ENCODE results near the gene LAMA3.

GRCh38 chr18:23969664-23970063, 280.4 kb downstream of the LAMA3 start:
- TF ChIP-seq CTCF (conservative IDR thresholded peaks at IDR 0.05; ENCODE audit: low read length), result no peak
- TF ChIP-seq EZH2phosphoT487 (IDR thresholded peaks at IDR 0.05; ENCODE audit: borderline replicate concordance), result no peak

Data from Loucy (cell line).